HS-27A (cell line): ENCODE results near the gene KCND2.
"Not testable (repeated sequence)": the region's sequence is repeated elsewhere in the genome, so short reads cannot be mapped to it uniquely, and the experiment has no call there.

ENCODE experiments used
- DNase-seq: peaks from one replicate; pipeline ENCODE4 v3.0.0-alpha.2; 2012; ENCODE audit warnings: low read depth, missing footprints

The KCND2 gene

GRCh38 chr7:120587243-120587642 lies 314.3 kb downstream of the KCND2 start:
- DNase-seq: no peak

DNA sequence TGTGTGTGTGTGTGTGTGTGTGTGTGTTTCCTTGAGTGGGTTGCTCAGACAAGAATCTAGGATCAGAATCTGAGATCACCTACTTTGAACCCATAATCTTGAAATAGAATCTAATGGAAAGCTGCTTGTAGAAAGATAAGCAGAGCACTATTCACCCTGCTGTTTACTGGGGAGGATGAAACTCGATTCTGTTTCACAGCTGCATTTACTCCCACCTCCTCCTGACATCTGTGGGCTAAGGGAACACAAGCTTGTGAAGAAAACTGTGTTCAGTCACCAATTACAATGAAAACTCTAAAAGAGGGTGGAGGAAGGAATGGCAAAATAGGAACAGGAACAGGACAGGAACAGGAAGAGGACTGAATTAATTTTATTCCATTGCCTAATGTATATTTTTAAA lies 315.4 kb downstream of the KCND2 start:
- DNase-seq: no peak

DNA sequence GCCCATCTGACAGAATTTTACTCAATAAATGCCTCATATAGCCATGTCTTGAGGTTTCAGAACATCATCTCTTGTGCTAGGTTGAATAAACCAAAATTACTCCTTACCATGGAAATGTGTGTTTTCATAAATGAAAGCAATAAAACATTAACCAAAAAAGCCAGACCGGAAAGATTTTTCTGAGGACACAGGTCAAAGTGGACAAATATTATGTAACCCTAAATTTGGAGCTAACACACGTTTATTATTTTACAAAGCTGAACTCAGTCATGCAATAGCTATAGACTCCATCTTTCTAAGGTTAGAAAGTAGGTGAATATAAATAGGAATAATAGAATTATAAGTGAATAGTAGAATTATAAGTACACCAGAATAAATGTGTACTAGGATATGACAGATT lies 315.9 kb downstream of the KCND2 start:
- no peak for DNase-seq

DNA sequence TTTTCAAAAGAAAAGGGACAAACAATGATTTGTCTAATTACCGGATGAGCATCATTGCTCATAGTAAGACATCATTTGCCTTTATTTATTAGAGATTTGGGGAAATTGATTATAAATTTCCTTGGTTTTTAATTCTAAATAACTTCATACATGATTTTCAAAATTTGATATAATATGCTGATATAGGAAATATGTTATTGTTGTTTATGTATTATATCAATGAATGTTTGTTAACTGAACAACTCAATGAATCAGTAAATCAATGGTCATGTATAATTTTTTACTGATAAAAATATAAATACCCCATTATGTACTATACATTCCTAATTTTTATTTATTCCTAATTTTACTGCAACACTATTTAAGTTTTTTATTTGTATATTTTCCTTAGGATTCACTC lies 327.6 kb downstream of the KCND2 start:
- no peak for DNase-seq

GRCh38 chr7:120603366-120603765 lies 330.4 kb downstream of the KCND2 start:
- DNase-seq: no peak

- DNase-seq: no peak
These were observed 336.3 kb downstream of the KCND2 start for GRCh38 chr7:120609136-120609753.

GRCh38 chr7:120611975-120612374 lies 339.0 kb downstream of the KCND2 start:
- no peak for DNase-seq

DNA sequence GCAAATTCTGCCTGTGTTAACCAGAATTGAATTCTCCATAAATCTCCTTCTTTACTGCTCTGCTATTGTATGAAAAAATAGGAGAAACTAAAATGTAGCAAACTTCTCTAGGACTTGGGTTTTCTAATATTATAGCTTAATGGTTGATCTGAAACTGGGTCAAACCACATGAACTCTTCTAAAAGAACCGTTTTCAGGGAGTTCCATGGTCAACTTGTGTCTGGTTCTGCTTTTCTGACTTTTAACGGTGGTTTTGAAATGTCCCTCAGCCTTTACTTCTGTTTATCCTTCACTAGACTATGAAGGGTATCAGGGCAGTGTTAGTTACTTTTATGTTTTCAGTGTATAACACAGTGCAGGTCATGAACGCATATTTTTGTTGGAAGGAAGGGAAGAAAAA lies 342.7 kb downstream of the KCND2 start:
- no peak for DNase-seq

GRCh38 chr7:120617275-120617674 lies 344.3 kb downstream of the KCND2 start:
- DNase-seq: no peak

GRCh38 chr7:120628251-120628650 lies 355.3 kb downstream of the KCND2 start:
- DNase-seq: no peak

DNA sequence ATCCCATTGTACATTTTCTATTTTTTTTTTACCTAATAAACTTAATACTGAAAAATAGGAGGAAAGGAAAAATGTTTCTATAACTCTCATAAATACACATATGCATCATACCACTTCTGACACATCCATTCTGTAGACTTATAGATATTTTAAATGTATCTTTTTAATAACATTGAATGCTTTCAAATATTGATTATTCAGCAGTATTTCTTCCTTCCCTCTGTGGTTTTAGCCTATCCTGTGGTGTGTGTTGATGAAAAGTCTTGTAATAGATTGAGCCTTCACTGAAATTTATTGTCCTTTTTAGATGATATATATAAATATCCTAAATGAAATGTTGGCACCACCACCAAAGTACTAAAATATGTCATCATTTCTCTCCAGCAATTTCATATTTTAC lies 366.9 kb downstream of the KCND2 start:
- DNase-seq: no peak

GRCh38 chr7:120645966-120646365 lies 373.0 kb downstream of the KCND2 start:
- no peak for DNase-seq

- no peak for DNase-seq
These were observed 381.3 kb downstream of the KCND2 start for GRCh38 chr7:120654241-120654640.

- DNase-seq: no peak
These were observed 385.5 kb downstream of the KCND2 start for GRCh38 chr7:120658516-120658915.

DNA sequence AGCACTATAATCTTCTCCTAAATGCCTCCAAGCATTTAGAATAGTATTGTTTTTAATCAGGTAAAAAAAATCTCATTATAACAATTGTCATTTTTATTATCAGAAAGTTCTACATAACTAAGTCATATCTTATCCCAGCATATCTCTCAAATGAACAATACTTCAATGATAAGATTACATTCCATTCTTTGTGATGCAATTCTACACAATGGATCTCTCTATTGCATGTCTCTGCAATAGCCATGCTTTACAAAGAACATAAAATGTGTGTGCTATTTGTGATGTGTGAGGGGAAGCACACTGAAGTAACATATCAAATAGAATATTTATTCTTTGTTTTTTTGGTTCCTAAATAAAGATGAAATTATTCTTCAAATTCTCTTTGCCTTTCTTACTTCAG lies 389.3 kb downstream of the KCND2 start:
- DNase-seq: no peak

- DNase-seq: no peak
These were observed 392.1 kb downstream of the KCND2 start for GRCh38 chr7:120665068-120665467.

- no peak for DNase-seq
These were observed 402.1 kb downstream of the KCND2 start for GRCh38 chr7:120675076-120675475.

DNA sequence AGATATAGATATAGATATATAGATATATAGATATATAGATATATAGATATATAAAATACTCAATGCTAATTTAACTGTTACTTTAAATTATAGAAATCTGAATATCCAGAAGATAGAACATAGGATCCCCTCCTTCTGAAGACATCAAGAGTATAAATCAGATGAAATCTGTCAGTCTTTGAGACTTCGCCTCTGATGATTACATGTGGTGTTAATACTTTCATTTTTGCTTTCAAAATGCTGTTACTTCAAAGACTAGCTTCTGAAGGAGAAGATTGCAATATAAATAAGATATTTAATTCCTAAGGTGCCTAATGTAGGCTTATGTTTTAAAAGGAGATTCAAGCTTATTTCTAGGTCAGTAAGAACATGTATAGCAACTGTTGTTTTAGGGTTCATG lies 404.6 kb downstream of the KCND2 start:
- DNase-seq: no peak

GRCh38 chr7:120680985-120681384 lies 408.0 kb downstream of the KCND2 start:
- no peak for DNase-seq

DNA sequence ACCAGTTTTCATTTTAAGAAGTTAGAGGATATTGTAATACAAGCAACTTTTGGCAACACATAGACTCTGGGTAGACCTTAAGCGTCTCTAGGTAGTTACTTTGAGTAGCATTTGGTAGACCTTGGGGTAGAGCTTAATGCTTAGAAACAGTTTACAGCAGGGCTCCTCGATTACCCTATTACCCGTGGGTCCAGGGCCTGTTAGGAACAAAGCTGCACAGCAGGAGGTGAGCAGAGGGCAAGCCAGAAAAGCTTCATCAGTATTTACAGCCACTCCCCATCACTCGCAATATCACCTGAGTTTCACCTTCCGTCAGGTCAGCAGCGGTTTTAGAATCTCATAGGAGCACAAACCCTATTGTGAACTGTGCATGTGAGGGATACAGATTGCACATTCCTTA lies 411.5 kb downstream of the KCND2 start:
- DNase-seq: no peak

- DNase-seq: no peak
These were observed 418.9 kb downstream of the KCND2 start for GRCh38 chr7:120691915-120692314.

DNA sequence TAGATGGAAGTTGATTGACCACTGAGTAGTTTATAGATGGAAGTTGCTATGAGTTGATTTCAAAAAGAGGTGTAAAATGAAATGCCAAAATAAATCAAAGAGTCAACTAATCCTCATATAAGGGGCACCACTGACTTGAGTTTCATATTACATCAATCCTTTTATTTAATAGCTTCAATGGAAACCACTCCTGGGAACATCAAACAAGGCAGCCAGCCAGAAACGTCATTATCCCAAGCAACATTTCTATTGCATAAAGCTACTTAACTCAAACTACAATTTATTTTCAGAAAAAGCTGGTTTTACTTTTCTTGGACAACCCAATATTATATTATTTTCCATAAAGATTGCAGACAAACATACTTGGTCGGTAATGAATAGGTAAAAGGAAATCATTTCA lies 422.9 kb downstream of the KCND2 start:
- DNase-seq: no peak

DNA sequence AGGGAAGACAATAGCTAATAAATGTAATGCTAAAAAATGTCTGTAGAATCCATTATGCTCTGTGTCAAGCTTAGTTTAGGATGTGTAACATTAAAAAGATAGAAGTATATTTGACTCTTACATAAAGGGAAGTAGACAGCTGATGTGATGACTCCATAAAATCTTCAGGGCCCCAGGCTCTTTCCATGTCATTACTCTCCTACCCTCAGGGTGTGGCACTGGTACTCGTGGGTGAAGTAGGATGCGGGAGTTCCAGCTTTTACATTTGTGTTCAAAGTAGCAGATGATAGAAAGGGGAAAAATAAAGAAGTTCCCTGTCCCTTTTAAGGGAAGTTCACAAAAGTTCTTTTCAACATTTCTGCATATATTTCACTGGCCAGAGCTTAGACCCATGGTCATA lies 427.8 kb downstream of the KCND2 start:
- DNase-seq: no peak

GRCh38 chr7:120702408-120702807 lies 429.4 kb downstream of the KCND2 start:
- DNase-seq: not testable (repeated sequence)
